GM21576 (cell line): ENCODE measurements around the gene CLDN16.

ENCODE experiments used
- ATAC-seq: cut with Tn5 transposase; IDR thresholded peaks from one replicate; pipeline ENCODE4 v1.9.1; 2021; ENCODE audit warnings: mild to moderate bottlenecking, moderate library complexity; ENCODE audit not compliant: unreplicated experiment

CLDN16 gene, protein sequence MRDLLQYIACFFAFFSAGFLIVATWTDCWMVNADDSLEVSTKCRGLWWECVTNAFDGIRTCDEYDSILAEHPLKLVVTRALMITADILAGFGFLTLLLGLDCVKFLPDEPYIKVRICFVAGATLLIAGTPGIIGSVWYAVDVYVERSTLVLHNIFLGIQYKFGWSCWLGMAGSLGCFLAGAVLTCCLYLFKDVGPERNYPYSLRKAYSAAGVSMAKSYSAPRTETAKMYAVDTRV

GRCh38 chr3:190387578-190388213, at the start of gene CLDN16:
CLDN16 (plus strand) TSS chr3:190388163; CDS start chr3:190388330, 167 bp downstream.
- ATAC-seq = no peak

- no peak for ATAC-seq
Measured at GRCh38 chr3:190338717-190339116, 49.2 kb upstream of the CLDN16 start.

GRCh38 chr3:190339130-190339529, 48.8 kb upstream of the CLDN16 start:
- peak; percentile 75 for ATAC-seq

DNA sequence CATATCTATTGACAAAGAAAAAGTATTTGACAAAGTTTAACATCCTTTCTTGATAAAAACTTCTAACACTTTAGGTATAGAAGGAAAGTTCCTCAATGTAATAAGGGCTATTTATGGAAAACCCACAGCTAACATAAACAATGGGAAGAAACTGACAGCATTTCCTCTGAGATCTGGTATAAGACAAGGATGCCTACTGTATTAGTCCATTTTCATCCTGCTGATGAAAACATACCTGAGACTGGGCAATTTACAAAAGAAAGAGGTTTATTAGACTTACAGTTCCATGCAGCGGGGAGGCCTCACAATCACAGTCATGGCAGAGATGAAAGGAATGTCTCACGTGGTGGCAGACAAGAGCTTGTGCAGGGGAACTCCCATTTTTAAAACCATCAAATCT, 47.9 kb upstream of the CLDN16 start:
- no peak for ATAC-seq

DNA sequence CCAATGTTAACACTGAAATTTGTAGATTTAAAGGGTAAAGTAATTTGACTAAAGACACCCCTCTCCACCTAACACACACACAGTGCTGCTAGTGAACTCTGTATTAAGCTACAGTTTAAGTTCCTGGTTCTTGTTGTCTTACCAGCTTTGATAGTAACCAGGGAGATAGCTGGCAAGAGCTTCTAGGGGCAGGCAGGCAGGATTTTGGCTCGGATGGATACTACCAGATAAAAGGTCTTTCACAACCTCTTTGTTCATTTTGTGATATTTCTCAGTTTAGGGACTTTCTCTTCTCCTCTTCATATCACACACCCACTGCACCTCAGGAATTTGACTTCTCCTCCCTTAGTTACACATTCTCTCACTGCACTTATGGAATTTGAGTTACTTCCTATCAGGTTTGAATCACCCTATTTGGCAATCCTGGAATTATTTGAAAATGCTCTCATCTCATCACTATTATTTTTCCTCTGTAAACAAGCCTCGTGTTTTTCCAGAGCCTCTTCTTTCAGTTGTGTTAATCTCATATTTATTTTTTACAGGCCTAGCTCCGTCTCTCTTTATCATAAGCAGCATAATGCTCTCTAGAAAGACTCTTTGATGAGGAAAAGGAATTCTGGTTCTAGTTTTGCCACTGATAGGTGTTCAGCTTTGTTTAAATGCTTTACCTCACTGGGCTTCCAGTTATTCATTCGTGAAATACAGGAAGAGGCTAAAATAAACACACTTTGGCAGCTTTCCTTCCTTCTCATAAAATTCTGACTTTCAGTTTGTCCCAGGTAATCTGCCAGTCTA, 42.7 kb upstream of the CLDN16 start:
- no peak for ATAC-seq

DNA sequence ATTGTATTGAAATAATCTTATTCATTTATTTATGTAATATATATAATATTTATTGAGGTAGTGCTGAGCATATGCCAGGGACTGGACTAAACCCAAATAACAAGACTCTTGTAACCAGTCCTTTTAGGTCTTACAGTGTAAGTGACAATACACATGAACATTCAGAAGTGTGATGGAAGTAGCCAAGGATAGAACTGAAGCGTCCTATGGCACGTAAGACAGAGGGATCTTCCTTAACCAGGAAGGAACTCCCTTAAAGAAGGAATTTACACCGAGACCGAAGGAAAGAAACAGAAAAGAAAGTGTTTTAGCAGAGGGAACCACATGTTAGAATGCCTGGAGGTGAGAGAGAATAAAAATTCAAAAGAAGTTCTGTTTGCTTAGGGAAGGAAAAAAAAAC, 42.1 kb upstream of the CLDN16 start:
- no peak for ATAC-seq

GRCh38 chr3:190346541-190346940, 41.4 kb upstream of the CLDN16 start:
- ATAC-seq = no peak

GRCh38 chr3:190352861-190353457, 35.0 kb upstream of the CLDN16 start:
- no peak for ATAC-seq

DNA sequence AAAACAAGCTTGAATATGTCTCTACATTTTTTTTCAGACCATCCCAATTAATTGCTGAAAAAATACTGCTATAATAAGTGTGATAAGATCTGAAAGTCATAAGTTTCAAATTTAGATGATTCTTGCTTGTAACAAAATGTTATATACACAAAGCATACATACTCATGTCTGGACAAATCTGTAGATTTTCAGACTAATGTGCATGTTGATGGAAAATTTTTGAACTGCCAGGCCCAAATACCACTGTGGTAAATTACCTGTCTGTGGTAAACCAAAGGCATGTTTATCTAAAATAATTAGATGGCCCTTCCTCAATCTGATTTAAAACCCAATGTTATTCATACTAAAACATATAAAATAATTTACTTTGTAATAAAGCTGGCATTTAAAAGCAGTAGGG, 31.7 kb upstream of the CLDN16 start:
- ATAC-seq = no peak

DNA sequence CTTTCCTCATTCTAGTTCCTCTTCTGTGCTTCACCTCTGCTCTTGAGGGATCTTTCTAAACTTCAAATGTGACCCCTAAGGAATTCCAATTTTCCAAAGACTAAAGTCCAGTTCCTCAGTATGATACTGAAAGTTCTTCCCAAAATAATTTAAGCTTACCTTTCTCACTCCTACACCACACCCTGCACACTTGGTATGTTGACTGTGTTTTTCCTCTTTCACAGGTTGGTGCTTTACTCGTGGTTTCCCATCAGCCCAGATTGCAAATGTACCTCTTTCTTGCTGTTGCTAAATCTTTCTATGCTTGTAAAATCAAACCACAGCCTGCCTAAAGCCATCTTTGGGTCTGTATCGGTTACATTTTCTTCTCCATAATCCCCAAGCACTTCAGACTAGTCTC, 30.5 kb upstream of the CLDN16 start:
- no peak for ATAC-seq

GRCh38 chr3:190359813-190360212, 28.1 kb upstream of the CLDN16 start:
- ATAC-seq = no peak

DNA sequence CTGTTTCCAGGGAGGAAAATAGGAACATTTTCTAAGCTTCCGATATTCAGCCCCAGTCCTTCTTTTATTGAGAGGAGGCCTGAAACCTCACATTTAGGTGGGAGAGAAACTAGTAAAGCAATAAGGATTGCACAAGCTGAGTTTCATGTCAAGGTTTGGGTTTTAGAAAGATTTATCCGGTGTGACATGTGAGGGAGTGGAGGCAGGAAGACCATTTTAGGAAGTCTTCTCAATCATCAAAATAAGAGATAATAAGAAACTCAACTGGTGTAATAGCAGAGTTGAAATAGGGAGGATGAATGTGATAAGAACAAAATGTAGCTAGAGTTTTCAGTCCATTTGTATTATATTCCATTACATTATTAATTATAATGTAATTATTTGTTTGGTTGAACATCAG, 27.7 kb upstream of the CLDN16 start:
- no peak for ATAC-seq

GRCh38 chr3:190361791-190362190, 26.2 kb upstream of the CLDN16 start:
- no peak for ATAC-seq

DNA sequence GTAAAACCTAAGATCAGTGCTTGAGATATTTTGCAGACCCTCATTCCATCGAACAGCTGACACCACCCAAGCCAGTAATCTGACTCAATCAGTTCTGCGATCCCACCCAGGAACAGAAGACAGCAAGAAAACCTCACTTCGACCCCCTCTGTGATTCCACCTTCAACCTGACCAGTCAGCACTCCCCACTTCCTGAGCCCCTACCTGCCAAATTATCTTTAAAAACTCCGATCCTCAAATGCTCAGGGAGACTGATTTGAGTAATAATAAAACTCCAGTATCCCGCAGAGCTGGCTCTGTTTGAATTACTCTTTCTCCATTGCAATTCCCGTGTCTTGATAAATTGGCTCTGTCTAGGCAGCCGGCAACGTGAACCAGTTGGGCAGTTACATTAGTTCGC, 25.7 kb upstream of the CLDN16 start:
- no peak for ATAC-seq

- ATAC-seq = no peak
Measured at GRCh38 chr3:190366133-190366532, 21.8 kb upstream of the CLDN16 start.

DNA sequence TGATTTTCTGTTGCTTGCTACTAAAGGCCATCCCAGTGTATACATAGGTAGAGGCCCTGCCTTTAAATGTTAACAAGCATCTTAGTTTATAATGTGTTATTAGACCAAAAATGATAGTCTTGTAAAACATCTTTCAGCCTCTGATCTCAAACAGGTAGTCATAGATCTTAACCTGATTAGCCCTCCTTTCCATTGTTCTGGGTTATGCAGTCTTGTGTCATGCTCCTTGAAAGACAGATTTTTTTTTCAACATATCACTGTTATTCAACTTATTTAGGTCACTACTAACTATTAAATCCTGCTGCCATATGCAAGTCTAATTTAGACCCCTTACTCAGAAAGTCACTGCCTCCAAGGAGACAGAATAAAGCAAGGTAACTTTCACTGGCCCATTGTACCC, 19.1 kb upstream of the CLDN16 start:
- no peak for ATAC-seq

GRCh38 chr3:190369668-190370295, 18.2 kb upstream of the CLDN16 start:
- ATAC-seq = no peak

DNA sequence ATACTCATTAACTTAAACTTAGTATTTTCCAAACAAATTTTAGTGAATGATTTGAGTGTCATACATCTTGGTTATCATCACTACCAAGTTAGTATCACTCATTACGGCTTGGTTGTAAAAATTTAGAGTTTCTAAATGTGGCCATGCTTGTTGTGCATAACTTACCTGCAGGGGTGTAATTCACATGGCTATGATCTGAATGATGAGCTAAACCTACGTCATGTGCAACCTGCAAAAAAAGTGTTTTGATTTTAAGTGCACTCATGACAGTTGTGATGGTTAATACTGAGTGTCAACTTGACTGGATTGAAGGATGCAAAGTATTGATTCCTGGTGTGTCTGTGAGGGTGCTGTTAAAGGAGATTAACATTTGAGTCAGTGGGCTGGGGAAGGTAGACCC, 17.6 kb upstream of the CLDN16 start:
- no peak for ATAC-seq

DNA sequence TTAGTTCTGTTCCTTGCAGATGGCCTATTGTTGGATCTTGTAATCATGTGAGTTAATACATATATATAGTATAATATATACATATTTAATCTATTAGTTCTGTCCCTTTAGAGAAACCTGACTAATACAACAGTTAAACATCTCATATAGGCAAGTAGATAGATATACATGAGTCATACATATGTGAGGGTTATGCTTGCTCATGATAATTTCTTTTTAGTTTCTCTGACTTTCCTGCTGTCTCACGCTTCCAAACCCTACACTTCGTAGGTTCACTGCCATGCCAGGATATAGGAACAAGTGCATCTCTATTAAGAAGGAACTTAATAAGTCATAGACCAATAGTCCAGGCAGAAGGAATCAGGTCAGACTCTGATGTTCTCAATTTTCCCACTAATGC, 16.8 kb upstream of the CLDN16 start:
- no peak for ATAC-seq

DNA sequence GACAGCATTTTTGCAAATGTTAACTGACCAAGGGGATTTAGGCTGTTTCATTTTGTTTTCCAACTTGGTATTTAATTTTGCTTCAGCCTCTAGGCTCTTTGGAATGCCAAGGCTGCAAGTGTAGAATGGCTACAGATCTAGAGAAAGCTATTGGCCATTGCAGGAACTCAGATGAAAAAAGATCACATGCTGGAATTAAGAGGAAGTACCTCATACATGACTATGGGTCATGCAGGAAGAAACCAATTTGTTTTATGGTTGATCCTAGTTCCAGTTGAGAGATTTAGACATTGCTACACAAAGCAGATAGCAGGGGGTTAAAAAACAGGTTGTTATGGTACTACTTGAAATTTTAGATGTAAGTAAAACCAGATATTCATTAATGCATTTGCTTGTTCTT, 12.7 kb upstream of the CLDN16 start:
- no peak for ATAC-seq

GRCh38 chr3:190375671-190376070, 12.3 kb upstream of the CLDN16 start:
- no peak for ATAC-seq
